HEK293 (cell line): ENCODE results near the gene CLN3.

Experiments
- GFI1B ChIP-seq: fragments of 450-650 bp; formaldehyde crosslinking; IDR thresholded peaks from 2 replicates; pipeline ENCODE4 v1.5.1; 2016; ENCODE audit warnings: missing biosample characterization, missing genetic modification characterization
- GLIS2 ChIP-seq: fragments of 450-650 bp; formaldehyde crosslinking; IDR thresholded peaks from 2 replicates; pipeline ENCODE4 v1.5.1; 2016; ENCODE audit warnings: missing biosample characterization, missing genetic modification characterization
- KLF7 ChIP-seq: fragments of 450-650 bp; formaldehyde crosslinking; IDR thresholded peaks from 2 replicates; pipeline ENCODE4 v1.5.1; 2016; ENCODE audit warnings: missing biosample characterization, missing genetic modification characterization, borderline replicate concordance
- KLF8 ChIP-seq: fragments of 450-650 bp; formaldehyde crosslinking; IDR thresholded peaks from 2 replicates; pipeline ENCODE4 v1.5.1; 2016; ENCODE audit warnings: missing biosample characterization, missing genetic modification characterization
- MYNN ChIP-seq: fragments of 450-650 bp; formaldehyde crosslinking; IDR thresholded peaks from 2 replicates; pipeline ENCODE4 v1.5.1; 2016; ENCODE audit warnings: missing biosample characterization, missing genetic modification characterization, borderline replicate concordance
- REST ChIP-seq: fragments of 450-650 bp; formaldehyde crosslinking; IDR thresholded peaks from 2 replicates; pipeline ENCODE4 v1.5.1; 2016; ENCODE audit warnings: missing biosample characterization, missing genetic modification characterization
- SP3 ChIP-seq: fragments of 450-650 bp; formaldehyde crosslinking; IDR thresholded peaks from 2 replicates; pipeline ENCODE4 v1.5.1; 2016; ENCODE audit warnings: missing biosample characterization, missing genetic modification characterization
- ZBTB1 ChIP-seq: fragments of 450-650 bp; formaldehyde crosslinking; IDR thresholded peaks from 2 replicates; pipeline ENCODE4 v1.5.1; 2016; ENCODE audit warnings: missing biosample characterization, missing genetic modification characterization
- ZEB2 ChIP-seq: fragments of 450-650 bp; formaldehyde crosslinking; IDR thresholded peaks from 2 replicates; pipeline ENCODE4 v1.5.1; 2016; ENCODE audit warnings: missing biosample characterization, missing genetic modification characterization
- ZNF112 ChIP-seq: fragments of 450-650 bp; formaldehyde crosslinking; IDR thresholded peaks from 2 replicates; pipeline ENCODE4 v1.5.0; 2017; ENCODE audit warnings: missing biosample characterization, missing genetic modification characterization
- ZNF132 ChIP-seq: fragments of 450-650 bp; formaldehyde crosslinking; IDR thresholded peaks from 2 replicates; pipeline ENCODE4 v1.5.1; 2017; ENCODE audit warnings: missing biosample characterization, missing genetic modification characterization, borderline replicate concordance
- ZNF157 ChIP-seq: fragments of 450-650 bp; formaldehyde crosslinking; IDR thresholded peaks from 2 replicates; pipeline ENCODE4 v1.5.1; 2016; ENCODE audit warnings: missing biosample characterization, missing genetic modification characterization
- ZNF16 ChIP-seq: fragments of 450-650 bp; formaldehyde crosslinking; IDR thresholded peaks from 2 replicates; pipeline ENCODE4 v1.5.1; 2016; ENCODE audit warnings: low read depth, missing biosample characterization, missing genetic modification characterization
- ZNF274 ChIP-seq, 2 experiments: fragments of 200-500 bp in 1 of 2; fragments of 450-650 bp in 1 of 2; sonication (Bioruptor generic) in 1 of 2; formaldehyde crosslinking in 1 of 2; IDR thresholded peaks; 2 replicates each; pipeline versions ENCODE4 v1.5.1 to v1.6.1; 2014 to 2016; ENCODE audit warnings: borderline replicate concordance in 1 of 2, inconsistent platforms in 1 of 2, low read length in 1 of 2, missing biosample characterization in 1 of 2, missing genetic modification characterization in 1 of 2
- ZNF311 ChIP-seq: fragments of 450-650 bp; formaldehyde crosslinking; IDR thresholded peaks from 2 replicates; pipeline ENCODE4 v1.5.1; 2017; ENCODE audit warnings: missing biosample characterization, missing genetic modification characterization, borderline replicate concordance
- ZNF366 ChIP-seq: fragments of 450-650 bp; formaldehyde crosslinking; conservative IDR thresholded peaks from 2 replicates; pipeline ENCODE4 v1.5.1; 2016; ENCODE audit warnings: missing biosample characterization, missing genetic modification characterization
- ZNF404 ChIP-seq: fragments of 450-650 bp; formaldehyde crosslinking; IDR thresholded peaks from 2 replicates; pipeline ENCODE4 v1.5.1; 2017; ENCODE audit warnings: missing biosample characterization, missing genetic modification characterization
- ZNF426 ChIP-seq: fragments of 450-650 bp; formaldehyde crosslinking; IDR thresholded peaks from 2 replicates; pipeline ENCODE4 v1.5.1; 2017; ENCODE audit warnings: missing biosample characterization, missing genetic modification characterization, mild to moderate bottlenecking, inconsistent platforms, moderate library complexity
- ZNF658 ChIP-seq: fragments of 450-650 bp; formaldehyde crosslinking; IDR thresholded peaks from 2 replicates; pipeline ENCODE4; 2016; ENCODE audit warnings: missing biosample characterization, missing genetic modification characterization
- ZNF692 ChIP-seq: fragments of 450-650 bp; formaldehyde crosslinking; IDR thresholded peaks from 2 replicates; pipeline ENCODE4 v1.5.1; 2016; ENCODE audit warnings: missing biosample characterization, missing genetic modification characterization
- ZNF776 ChIP-seq: fragments of 450-650 bp; formaldehyde crosslinking; IDR thresholded peaks from 2 replicates; pipeline ENCODE4 v1.5.0; 2017; ENCODE audit warnings: missing biosample characterization, missing genetic modification characterization, borderline replicate concordance
- ZSCAN23 ChIP-seq: fragments of 450-650 bp; formaldehyde crosslinking; IDR thresholded peaks from 2 replicates; pipeline ENCODE4 v1.5.1; 2016; ENCODE audit warnings: missing biosample characterization, missing genetic modification characterization
- TF ChIP-seq, protein P1 (sequence below): fragments of 450-650 bp; formaldehyde crosslinking; IDR thresholded peaks from 2 replicates; pipeline ENCODE4 v1.5.1; 2016; ENCODE audit warnings: missing biosample characterization, missing genetic modification characterization
- TF ChIP-seq, protein P2 (sequence below): fragments of 450-650 bp; formaldehyde crosslinking; IDR thresholded peaks from 2 replicates; pipeline ENCODE4 v1.5.1; 2017; ENCODE audit warnings: missing biosample characterization, missing genetic modification characterization
- TF ChIP-seq, protein P3 (sequence below): fragments of 450-650 bp; formaldehyde crosslinking; conservative IDR thresholded peaks from 2 replicates; pipeline ENCODE4 v1.5.1; 2016; ENCODE audit warnings: low read depth, missing biosample characterization, missing genetic modification characterization

CLN3 gene

GRCh38 chr16:28491970-28492474, at the start of gene CLN3 (continued):
- TF ChIP-seq REST (no peak), ZNF274 (IDR thresholded peaks at IDR 0.05; ENCODE audit: low read length) (no peak), ZNF274 (tag by site-specific recombination; IDR thresholded peaks at IDR 0.05; ENCODE audit: borderline replicate concordance) (no peak), ZEB2 (tag by site-specific recombination) (peak; percentile 58), ZNF404 (tag by site-specific recombination) (no peak), ZNF776 (tag by site-specific recombination) (no peak), ZNF426 (tag by site-specific recombination) (no peak), KLF7 (tag by site-specific recombination) (no peak), ZNF311 (tag by site-specific recombination) (no peak), ZNF16 (tag by site-specific recombination) (no peak), GFI1B (tag by site-specific recombination) (peak; percentile 8; the same call in 1 of the 2 replicates), ZNF692 (tag by site-specific recombination) (peak; percentile 66; the same call in 1 of the 2 replicates), ZNF157 (tag by site-specific recombination) (no peak), GLIS2 (tag by site-specific recombination) (no peak), KLF8 (tag by site-specific recombination) (peak; percentile 69; the same call in 1 of the 2 replicates), ZNF366 (no peak; the same call in 1 of the 2 replicates), ZNF112 (tag by site-specific recombination) (no peak), ZNF658 (tag by site-specific recombination) (no peak), MYNN (tag by site-specific recombination) (no peak), SP3 (tag by site-specific recombination) (peak; percentile 81), ZNF132 (no peak), ZSCAN23 (no peak), ZBTB1 (no peak)
- TF ChIP-seq, protein P1, sequence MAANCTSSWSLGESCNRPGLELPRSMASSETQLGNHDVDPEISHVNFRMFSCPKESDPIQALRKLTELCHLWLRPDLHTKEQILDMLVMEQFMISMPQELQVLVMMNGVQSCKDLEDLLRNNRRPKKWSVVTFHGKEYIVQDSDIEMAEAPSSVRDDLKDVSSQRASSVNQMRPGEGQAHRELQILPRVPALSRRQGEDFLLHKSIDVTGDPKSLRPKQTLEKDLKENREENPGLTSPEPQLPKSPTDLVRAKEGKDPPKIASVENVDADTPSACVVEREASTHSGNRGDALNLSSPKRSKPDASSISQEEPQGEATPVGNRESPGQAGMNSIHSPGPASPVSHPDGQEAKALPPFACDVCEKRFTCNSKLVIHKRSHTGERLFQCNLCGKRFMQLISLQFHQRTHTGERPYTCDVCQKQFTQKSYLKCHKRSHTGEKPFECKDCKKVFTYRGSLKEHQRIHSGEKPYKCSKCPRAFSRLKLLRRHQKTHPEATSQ (tag by site-specific recombination) = peak; percentile 38; the same call in 1 of the 2 replicates
- TF ChIP-seq, protein P2, sequence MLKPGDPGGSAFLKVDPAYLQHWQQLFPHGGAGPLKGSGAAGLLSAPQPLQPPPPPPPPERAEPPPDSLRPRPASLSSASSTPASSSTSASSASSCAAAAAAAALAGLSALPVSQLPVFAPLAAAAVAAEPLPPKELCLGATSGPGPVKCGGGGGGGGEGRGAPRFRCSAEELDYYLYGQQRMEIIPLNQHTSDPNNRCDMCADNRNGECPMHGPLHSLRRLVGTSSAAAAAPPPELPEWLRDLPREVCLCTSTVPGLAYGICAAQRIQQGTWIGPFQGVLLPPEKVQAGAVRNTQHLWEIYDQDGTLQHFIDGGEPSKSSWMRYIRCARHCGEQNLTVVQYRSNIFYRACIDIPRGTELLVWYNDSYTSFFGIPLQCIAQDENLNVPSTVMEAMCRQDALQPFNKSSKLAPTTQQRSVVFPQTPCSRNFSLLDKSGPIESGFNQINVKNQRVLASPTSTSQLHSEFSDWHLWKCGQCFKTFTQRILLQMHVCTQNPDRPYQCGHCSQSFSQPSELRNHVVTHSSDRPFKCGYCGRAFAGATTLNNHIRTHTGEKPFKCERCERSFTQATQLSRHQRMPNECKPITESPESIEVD (tag by site-specific recombination) = no peak; the same call in 1 of the 2 replicates
- TF ChIP-seq, protein P3, sequence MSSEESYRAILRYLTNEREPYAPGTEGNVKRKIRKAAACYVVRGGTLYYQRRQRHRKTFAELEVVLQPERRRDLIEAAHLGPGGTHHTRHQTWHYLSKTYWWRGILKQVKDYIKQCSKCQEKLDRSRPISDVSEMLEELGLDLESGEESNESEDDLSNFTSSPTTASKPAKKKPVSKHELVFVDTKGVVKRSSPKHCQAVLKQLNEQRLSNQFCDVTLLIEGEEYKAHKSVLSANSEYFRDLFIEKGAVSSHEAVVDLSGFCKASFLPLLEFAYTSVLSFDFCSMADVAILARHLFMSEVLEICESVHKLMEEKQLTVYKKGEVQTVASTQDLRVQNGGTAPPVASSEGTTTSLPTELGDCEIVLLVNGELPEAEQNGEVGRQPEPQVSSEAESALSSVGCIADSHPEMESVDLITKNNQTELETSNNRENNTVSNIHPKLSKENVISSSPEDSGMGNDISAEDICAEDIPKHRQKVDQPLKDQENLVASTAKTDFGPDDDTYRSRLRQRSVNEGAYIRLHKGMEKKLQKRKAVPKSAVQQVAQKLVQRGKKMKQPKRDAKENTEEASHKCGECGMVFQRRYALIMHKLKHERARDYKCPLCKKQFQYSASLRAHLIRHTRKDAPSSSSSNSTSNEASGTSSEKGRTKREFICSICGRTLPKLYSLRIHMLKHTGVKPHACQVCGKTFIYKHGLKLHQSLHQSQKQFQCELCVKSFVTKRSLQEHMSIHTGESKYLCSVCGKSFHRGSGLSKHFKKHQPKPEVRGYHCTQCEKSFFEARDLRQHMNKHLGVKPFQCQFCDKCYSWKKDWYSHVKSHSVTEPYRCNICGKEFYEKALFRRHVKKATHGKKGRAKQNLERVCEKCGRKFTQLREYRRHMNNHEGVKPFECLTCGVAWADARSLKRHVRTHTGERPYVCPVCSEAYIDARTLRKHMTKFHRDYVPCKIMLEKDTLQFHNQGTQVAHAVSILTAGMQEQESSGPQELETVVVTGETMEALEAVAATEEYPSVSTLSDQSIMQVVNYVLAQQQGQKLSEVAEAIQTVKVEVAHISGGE (tag by site-specific recombination) = peak; percentile 57
